Neuronal stem cell (in vitro differentiated cells): ENCODE results near the gene PERCC1.

ENCODE experiments used
- DNase-seq: peaks from one replicate; pipeline ENCODE4 v3.0.0-alpha.2; 2013; ENCODE audit warnings: low spot score
- H2AFZ ChIP-seq: one replicate; pipeline ENCODE4 v1.6.1; 2013; ENCODE audit warnings: mild to moderate bottlenecking, low read length, inconsistent platforms
- H2AK5ac ChIP-seq: 2 replicates; pipeline ENCODE4 v1.6.1; 2013; ENCODE audit warnings: low read depth, mild to moderate bottlenecking, inconsistent platforms, low read length, moderate library complexity, mixed read lengths
- H2BK120ac ChIP-seq: 2 replicates; pipeline ENCODE4 v1.6.1; 2013; ENCODE audit warnings: low read depth, mild to moderate bottlenecking, inconsistent platforms, low read length, moderate library complexity, mixed read lengths
- H2BK12ac ChIP-seq: one replicate; pipeline ENCODE4 v1.6.1; 2013; ENCODE audit warnings: low read length, inconsistent platforms
- H2BK15ac ChIP-seq: 2 replicates; pipeline ENCODE4 v1.6.1; 2013; ENCODE audit warnings: mild to moderate bottlenecking, low read length, inconsistent platforms, mixed read lengths
- H2BK5ac ChIP-seq: one replicate; pipeline ENCODE4 v1.6.1; 2013; ENCODE audit warnings: inconsistent platforms, mild to moderate bottlenecking, low read length, moderate library complexity
- H3K14ac ChIP-seq: one replicate; pipeline ENCODE4 v1.6.1; 2013; ENCODE audit warnings: low read length, inconsistent platforms
- H3K18ac ChIP-seq: 2 replicates; pipeline ENCODE4 v1.6.1; 2013; ENCODE audit warnings: low read length, inconsistent platforms
- H3K23ac ChIP-seq: 2 replicates; pipeline ENCODE4 v1.6.1; 2013; ENCODE audit warnings: low read depth, mild to moderate bottlenecking, mixed read lengths, low read length, inconsistent platforms; ENCODE audit not compliant: poor library complexity
- H3K27ac ChIP-seq: replicated peaks from 3 replicates; pipeline ENCODE4 v1.5.1; 2013; ENCODE audit warnings: low read length, inconsistent platforms
- H3K27me3 ChIP-seq, 3 experiments: 2 replicates each; pipeline ENCODE4 v1.6.1; 2013; ENCODE audit warnings: low read length in 3 of 3, mild to moderate bottlenecking in 2 of 3, inconsistent platforms in 1 of 3, low read depth in 1 of 3, mixed read lengths in 1 of 3, moderate library complexity in 1 of 3; ENCODE audit not compliant: control insufficient read depth in 3 of 3, insufficient read depth in 3 of 3
- H3K36me3 ChIP-seq, 2 donors: replicated peaks in 1 of 2; 2 replicates each; pipeline ENCODE4 v1.6.1; 2013; ENCODE audit warnings: low read length in 2 of 2; ENCODE audit not compliant: control insufficient read depth in 2 of 2, insufficient read depth in 2 of 2
- H3K4ac ChIP-seq: 2 replicates; pipeline ENCODE4 v1.6.1; 2013; ENCODE audit warnings: inconsistent platforms, mild to moderate bottlenecking, low read length, moderate library complexity
- H3K4me1 ChIP-seq, 2 donors: 1 replicate in 1 of 2; 2 replicates in 1 of 2; pipeline ENCODE4 v1.6.1; 2013; ENCODE audit warnings: low read length in 2 of 2, low read depth in 1 of 2; ENCODE audit not compliant: control insufficient read depth in 2 of 2, insufficient read depth in 1 of 2
- H3K4me2 ChIP-seq: one replicate; pipeline ENCODE4 v1.6.1; 2013; ENCODE audit warnings: mild to moderate bottlenecking, low read length, inconsistent platforms; ENCODE audit not compliant: insufficient read depth, poor library complexity, severe bottlenecking
- H3K4me3 ChIP-seq, 2 donors: 2 replicates each; pipeline ENCODE4 v1.5.1; 2013; ENCODE audit warnings: low read length in 2 of 2, mild to moderate bottlenecking in 2 of 2, inconsistent platforms in 1 of 2, moderate library complexity in 1 of 2
- H3K79me1 ChIP-seq: one replicate; pipeline ENCODE4 v1.6.1; 2013; ENCODE audit warnings: low read depth, mild to moderate bottlenecking, inconsistent platforms, low read length, moderate library complexity
- H3K9ac ChIP-seq: one replicate; pipeline ENCODE4 v1.6.1; 2013; ENCODE audit warnings: mild to moderate bottlenecking, low read depth, low read length, inconsistent platforms; ENCODE audit not compliant: poor library complexity
- H3K9me3 ChIP-seq, 2 donors: replicated peaks in 1 of 2; 2 replicates each; pipeline versions ENCODE3 to v1.6.1; 2013; ENCODE audit warnings: low read length in 2 of 2, mild to moderate bottlenecking in 2 of 2, inconsistent platforms in 1 of 2, low read depth in 1 of 2, mixed read lengths in 1 of 2, moderate library complexity in 1 of 2; ENCODE audit not compliant: control insufficient read depth in 2 of 2, insufficient read depth in 1 of 2
- H4K8ac ChIP-seq: one replicate; pipeline ENCODE4 v1.6.1; 2013; ENCODE audit warnings: low read depth, mild to moderate bottlenecking, inconsistent platforms, low read length, moderate library complexity
- H4K91ac ChIP-seq: one replicate; pipeline ENCODE4 v1.6.1; 2013; ENCODE audit warnings: low read length, low read depth, mild to moderate bottlenecking, inconsistent platforms; ENCODE audit not compliant: poor library complexity
- WGBS, 2 donors: extraction: QIAGEN DNeasy Blood & Tissue Kit; methylation state at CpG; one replicate each; pipeline ENCODE4 v1.1.7; 2013; ENCODE audit warnings: missing lambda C conversion rate in 2 of 2, mixed read lengths in 1 of 2; ENCODE audit not compliant: insufficient read length in 2 of 2, insufficient replicate concordance in 1 of 2; ENCODE audit errors: extremely low coverage in 2 of 2; 5-methylcytosine and 5-hydroxymethylcytosine counted together

The PERCC1 gene

DNA sequence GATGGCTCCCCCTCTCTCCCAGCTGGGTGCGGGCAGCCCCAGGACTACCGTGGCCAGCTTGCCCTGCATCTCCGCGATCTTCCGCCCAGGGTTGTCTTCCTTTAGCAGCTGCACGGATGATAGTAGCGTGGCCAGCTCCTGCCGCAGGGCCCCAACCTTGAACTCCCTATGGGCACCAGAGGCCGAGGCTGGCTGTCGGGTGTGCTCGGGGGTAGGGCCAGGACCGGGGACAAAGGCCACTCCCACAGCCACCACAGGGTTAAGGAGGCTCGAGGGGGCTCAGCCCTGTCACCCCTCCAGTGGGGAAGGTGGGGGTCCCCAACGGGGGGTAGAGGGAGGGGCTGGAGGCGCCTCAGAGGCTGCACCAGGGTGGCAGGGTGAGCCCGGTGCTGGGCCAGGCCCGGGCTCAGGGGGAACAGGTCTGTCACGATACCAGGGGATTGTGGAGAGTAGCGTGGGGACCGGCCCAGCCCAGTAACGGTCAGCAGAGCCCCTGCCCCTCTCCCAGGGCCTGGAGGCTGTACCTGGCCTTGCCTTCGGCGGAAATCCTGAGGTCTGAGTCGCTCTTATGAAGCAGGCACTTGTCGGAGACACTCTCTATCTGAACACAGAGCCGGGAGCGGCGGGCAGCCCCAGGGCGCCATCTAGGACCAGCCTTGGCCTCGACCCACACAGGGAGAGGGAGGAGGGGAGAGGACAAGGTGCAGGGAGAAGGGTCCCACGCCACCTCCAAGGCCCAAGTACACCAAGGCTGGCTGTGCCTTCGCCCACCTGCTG, 5.2 kb downstream of the PERCC1 start:
- WGBS, 2 donors = no CpG with 5 or more reads among the region's 32 CpGs
- Histone ChIP-seq H2AK5ac (peak overlapping the region; percentile 56), H4K91ac (no peak overlapping the region), H3K36me3 (no peaks in the 10 kb centered on the region), H2BK5ac (peak overlapping the region; percentile 66), H3K14ac (no peak overlapping the region), H2BK12ac (no peak overlapping the region), H2BK120ac (no peak overlapping the region), H3K27ac (no peak overlapping the region), H3K4me3 (no peak overlapping the region), H3K18ac (peak overlapping the region; percentile 57), H3K4ac (no peak overlapping the region), H4K8ac (no peak overlapping the region), H3K9ac (peak overlapping the region; percentile 44), H3K79me1 (no peaks in the 10 kb centered on the region), H3K9me3 (no peaks in the 10 kb centered on the region), H2AFZ (peak overlapping the region; percentile 61), H3K27me3 (no peaks in the 10 kb centered on the region), H2BK15ac (peak overlapping the region; percentile 81), H3K4me2 (no peak overlapping the region), H3K23ac (peak overlapping the region; percentile 65), H3K4me1 (peaks cover 0 to 12% of the 10 kb centered on the region in 2 donors)
- no peak for DNase-seq

DNA sequence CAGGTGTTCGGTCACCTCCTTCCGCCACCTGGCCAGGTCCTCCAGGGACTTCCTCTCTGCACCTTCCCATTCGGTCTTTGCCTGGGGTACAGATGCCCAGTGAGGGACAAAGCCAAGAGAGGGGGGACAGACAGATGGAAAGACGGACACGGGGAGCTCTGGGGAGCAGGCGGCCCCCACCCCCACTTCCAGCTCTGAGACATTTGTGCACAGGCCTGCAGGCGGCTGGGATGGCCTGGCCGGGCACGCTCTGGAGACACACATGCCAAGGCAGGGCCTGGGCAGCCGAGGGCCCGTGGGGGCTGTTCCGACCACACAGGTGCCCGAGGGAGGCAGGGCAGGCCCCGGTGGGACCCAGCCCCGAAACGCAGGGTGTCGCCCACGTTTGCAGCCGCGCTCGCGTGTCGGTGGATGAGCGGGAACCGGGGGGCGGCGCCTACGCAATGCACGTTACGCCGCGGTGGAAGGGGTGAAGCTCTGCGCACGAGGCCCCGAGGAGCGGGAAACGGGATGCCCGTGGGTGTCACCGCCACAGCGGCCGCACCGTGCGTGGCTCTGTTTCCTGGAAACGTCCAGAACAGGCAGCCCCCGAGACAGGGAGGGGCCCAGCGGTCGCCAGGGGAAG, 6.0 kb downstream of the PERCC1 start:
- H3K9ac ChIP-seq = no peak overlapping the region
- no peak overlapping the region for H2BK120ac ChIP-seq
- peak overlapping the region; percentile 56 for H2AFZ ChIP-seq
- H3K14ac ChIP-seq = no peak overlapping the region
- H3K36me3 ChIP-seq = no peaks in the 10 kb centered on the region
- H3K4me3 ChIP-seq = no peak overlapping the region
- no CpG with 5 or more reads among the region's 47 CpGs for WGBS, 2 donors
- peaks cover 0 to 10% of the 10 kb centered on the region in 2 donors for H3K4me1 ChIP-seq
- no peaks in the 10 kb centered on the region for H3K79me1 ChIP-seq
- H3K4me2 ChIP-seq = no peak overlapping the region
- H3K4ac ChIP-seq = no peak overlapping the region
- H3K9me3 ChIP-seq = no peaks in the 10 kb centered on the region
- peak overlapping the region; percentile 80 for H3K23ac ChIP-seq
- no peak overlapping the region for H4K91ac ChIP-seq
- peak overlapping the region; percentile 43 for H2BK15ac ChIP-seq
- no peak overlapping the region for H4K8ac ChIP-seq
- no peaks in the 10 kb centered on the region for H3K27me3 ChIP-seq
- peak overlapping the region; percentile 88 for H2AK5ac ChIP-seq
- H2BK12ac ChIP-seq = no peak overlapping the region
- no peak for DNase-seq
- H2BK5ac ChIP-seq = peak overlapping the region; percentile 66
- no peak overlapping the region for H3K18ac ChIP-seq
- H3K27ac ChIP-seq = no peak overlapping the region

DNA sequence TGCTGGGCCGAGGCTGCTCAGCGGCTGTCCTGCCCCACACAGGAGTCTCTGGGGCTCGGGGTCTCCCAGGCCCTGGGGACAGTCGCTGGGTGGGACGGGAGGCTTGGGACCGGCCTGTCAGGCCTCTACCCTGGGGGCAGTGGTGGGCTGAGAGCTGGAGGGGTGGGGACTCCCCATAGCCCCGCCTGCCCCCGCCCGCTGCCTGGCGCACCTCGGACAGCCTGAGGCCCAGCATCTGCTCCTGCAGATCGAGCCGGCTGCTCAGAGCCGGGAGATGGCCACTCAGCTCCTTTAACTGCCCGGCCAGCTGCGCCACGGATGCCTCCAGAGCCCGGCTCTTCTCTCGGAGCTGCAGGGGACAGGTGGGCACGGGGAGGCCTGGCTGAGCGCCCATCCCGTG, 6.7 kb downstream of the PERCC1 start:
- Histone ChIP-seq H3K4ac (no peak overlapping the region), H3K27me3 (no peaks in the 10 kb centered on the region), H2AFZ (peak overlapping the region; percentile 56), H3K9me3 (no peaks in the 10 kb centered on the region), H2BK5ac (peak overlapping the region; percentile 39), H3K23ac (no peak overlapping the region), H3K4me3 (no peak overlapping the region), H3K4me1 (peaks cover 0 to 10% of the 10 kb centered on the region in 2 donors), H3K27ac (no peak overlapping the region), H3K18ac (no peak overlapping the region), H3K79me1 (no peaks in the 10 kb centered on the region), H3K14ac (peak overlapping the region; percentile 82), H2BK12ac (peak overlapping the region; percentile 84), H3K4me2 (no peak overlapping the region), H2AK5ac (peak overlapping the region; percentile 88), H3K9ac (no peak overlapping the region), H4K91ac (no peak overlapping the region), H2BK120ac (no peak overlapping the region), H2BK15ac (peak overlapping the region; percentile 43), H3K36me3 (no peaks in the 10 kb centered on the region), H4K8ac (peak overlapping the region; percentile 65)
- no peak for DNase-seq
- WGBS, 2 donors = no CpG with 5 or more reads among the region's 22 CpGs
